KMS-11 (cell line): ENCODE measurements around the gene TMPRSS9.

Experiments used
- H2AFZ ChIP-seq: fragments of 200-600 bp; sonication (generic); 2 replicates; pipeline ENCODE4 v1.6.1; 2016; ENCODE audit warnings: antibody characterized with exemption, mixed run types, low read depth
- H3K27ac ChIP-seq: fragments of 200-600 bp; sonication (generic); 2 replicates; pipeline ENCODE4 v1.6.1; 2016; ENCODE audit warnings: mild to moderate bottlenecking, mixed run types
- H3K27me3 ChIP-seq: fragments of 200-600 bp; sonication (generic); 2 replicates; pipeline ENCODE4 v1.6.1; 2017; ENCODE audit warnings: mild to moderate bottlenecking, low read depth, mixed run types, moderate library complexity; ENCODE audit not compliant: insufficient read depth
- H3K36me3 ChIP-seq: fragments of 200-600 bp; sonication (generic); 2 replicates; pipeline ENCODE4 v1.6.1; 2017; ENCODE audit warnings: mild to moderate bottlenecking, mixed run types; ENCODE audit not compliant: insufficient read depth
- H3K4me1 ChIP-seq: fragments of 200-600 bp; sonication (generic); 2 replicates; pipeline ENCODE4 v1.6.1; 2016; ENCODE audit warnings: mild to moderate bottlenecking, low read depth, mixed run types; ENCODE audit not compliant: poor library complexity, severe bottlenecking
- H3K4me2 ChIP-seq: fragments of 200-600 bp; sonication (generic); 2 replicates; pipeline ENCODE4 v1.7.0; 2016; ENCODE audit warnings: mild to moderate bottlenecking, mixed run types
- H3K4me3 ChIP-seq: fragments of 200-600 bp; sonication (generic); IDR thresholded peaks from 2 replicates; pipeline ENCODE4 v1.6.1; 2017; ENCODE audit warnings: low read depth, low read length, mixed read lengths; ENCODE audit not compliant: insufficient read depth
- H3K79me2 ChIP-seq: fragments of 200-600 bp; sonication (generic); 2 replicates; pipeline ENCODE4 v1.6.1; 2016; ENCODE audit warnings: low read depth, mixed run types; ENCODE audit not compliant: insufficient read depth
- H3K9ac ChIP-seq: fragments of 200-600 bp; sonication (generic); 2 replicates; pipeline ENCODE4 v1.6.1; 2016; ENCODE audit warnings: mild to moderate bottlenecking, mixed run types
- H4K20me1 ChIP-seq: fragments of 200-600 bp; sonication (generic); 2 replicates; pipeline ENCODE4 v1.6.1; 2016; ENCODE audit warnings: mild to moderate bottlenecking, mixed run types; ENCODE audit not compliant: insufficient read depth
- TF ChIP-seq, protein P1 (sequence below): fragments of 200-600 bp; sonication (generic); conservative IDR thresholded peaks from 2 replicates; pipeline ENCODE4 v1.6.1; 2017; ENCODE audit warnings: low read depth, mild to moderate bottlenecking, antibody characterized with exemption, low read length, moderate library complexity, mixed read lengths

TMPRSS9 gene

GRCh38 chr19:2319551-2319950 is 40.5 kb upstream of the TMPRSS9 start:
- no peaks in the 10 kb centered on the region for H4K20me1 ChIP-seq
- H3K4me3 ChIP-seq = no peak overlapping the region
- H2AFZ ChIP-seq = no peak overlapping the region
- no peaks in the 10 kb centered on the region for H3K36me3 ChIP-seq
- H3K27ac ChIP-seq = no peak overlapping the region
- TF ChIP-seq, protein P1, sequence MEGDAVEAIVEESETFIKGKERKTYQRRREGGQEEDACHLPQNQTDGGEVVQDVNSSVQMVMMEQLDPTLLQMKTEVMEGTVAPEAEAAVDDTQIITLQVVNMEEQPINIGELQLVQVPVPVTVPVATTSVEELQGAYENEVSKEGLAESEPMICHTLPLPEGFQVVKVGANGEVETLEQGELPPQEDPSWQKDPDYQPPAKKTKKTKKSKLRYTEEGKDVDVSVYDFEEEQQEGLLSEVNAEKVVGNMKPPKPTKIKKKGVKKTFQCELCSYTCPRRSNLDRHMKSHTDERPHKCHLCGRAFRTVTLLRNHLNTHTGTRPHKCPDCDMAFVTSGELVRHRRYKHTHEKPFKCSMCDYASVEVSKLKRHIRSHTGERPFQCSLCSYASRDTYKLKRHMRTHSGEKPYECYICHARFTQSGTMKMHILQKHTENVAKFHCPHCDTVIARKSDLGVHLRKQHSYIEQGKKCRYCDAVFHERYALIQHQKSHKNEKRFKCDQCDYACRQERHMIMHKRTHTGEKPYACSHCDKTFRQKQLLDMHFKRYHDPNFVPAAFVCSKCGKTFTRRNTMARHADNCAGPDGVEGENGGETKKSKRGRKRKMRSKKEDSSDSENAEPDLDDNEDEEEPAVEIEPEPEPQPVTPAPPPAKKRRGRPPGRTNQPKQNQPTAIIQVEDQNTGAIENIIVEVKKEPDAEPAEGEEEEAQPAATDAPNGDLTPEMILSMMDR = no peak
- H3K79me2 ChIP-seq = no peaks in the 10 kb centered on the region
- H3K9ac ChIP-seq = no peak overlapping the region
- H3K27me3 ChIP-seq = no peaks in the 10 kb centered on the region; the same call in 1 of the 2 replicates
- no peak overlapping the region for H3K4me2 ChIP-seq
- no peaks in the 10 kb centered on the region for H3K4me1 ChIP-seq

DNA sequence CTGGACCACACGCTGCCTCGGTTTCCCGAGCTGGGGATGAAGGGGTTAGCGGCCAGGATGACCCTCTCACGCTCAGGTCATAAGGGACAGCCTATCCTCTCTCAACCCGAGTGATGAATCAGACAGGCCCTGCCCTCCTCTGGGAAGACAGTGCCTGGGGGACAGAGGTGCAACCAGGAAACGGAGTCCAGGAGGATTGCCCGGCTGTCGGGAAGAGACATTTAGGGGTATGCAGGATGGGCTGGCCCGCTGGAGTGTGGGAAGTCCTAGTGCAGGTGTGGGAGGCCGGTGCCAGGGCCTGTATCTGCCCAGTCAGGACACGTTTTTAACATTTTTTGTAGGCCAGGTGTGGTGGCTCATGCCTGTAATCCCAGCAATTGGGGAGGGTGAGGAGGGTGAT is 40.0 kb upstream of the TMPRSS9 start:
- H4K20me1 ChIP-seq = no peaks in the 10 kb centered on the region

GRCh38 chr19:2320939-2321338 is 39.1 kb upstream of the TMPRSS9 start:
- TF ChIP-seq, protein P1 = no peak
- Histone ChIP-seq H3K79me2 (no peaks in the 10 kb centered on the region; the same call in 1 of the 2 replicates), H3K27ac (no peak overlapping the region), H3K27me3 (no peaks in the 10 kb centered on the region), H3K4me3 (no peak overlapping the region), H4K20me1 (no peaks in the 10 kb centered on the region), H3K4me2 (no peak overlapping the region), H3K9ac (no peak overlapping the region), H3K4me1 (no peaks in the 10 kb centered on the region), H2AFZ (no peak overlapping the region), H3K36me3 (no peaks in the 10 kb centered on the region)

More for the DNA sequence above, 40.0 kb upstream of the TMPRSS9 start:
- no peaks in the 10 kb centered on the region for H3K36me3 ChIP-seq
- no peak overlapping the region for H3K27ac ChIP-seq
- H2AFZ ChIP-seq = no peak overlapping the region
- H3K9ac ChIP-seq = no peak overlapping the region
- TF ChIP-seq, protein P1 = no peak
- H3K4me1 ChIP-seq = no peaks in the 10 kb centered on the region
- H3K4me3 ChIP-seq = no peak overlapping the region
- no peaks in the 10 kb centered on the region for H3K27me3 ChIP-seq
- no peak overlapping the region for H3K4me2 ChIP-seq
- no peaks in the 10 kb centered on the region for H3K79me2 ChIP-seq

- Histone ChIP-seq H3K4me1 (peaks cover 3% of the 10 kb centered on the region), H3K27me3 (no peaks in the 10 kb centered on the region), H4K20me1 (no peaks in the 10 kb centered on the region), H3K79me2 (peaks cover 4% of the 10 kb centered on the region), H3K4me2 (no peak overlapping the region), H3K4me3 (no peak overlapping the region), H3K9ac (no peak overlapping the region), H2AFZ (no peak overlapping the region), H3K27ac (no peak overlapping the region), H3K36me3 (no peaks in the 10 kb centered on the region)
- TF ChIP-seq, protein P1 = no peak
Observed at GRCh38 chr19:2321565-2322283, 38.3 kb upstream of the TMPRSS9 start.
